CD4-positive, alpha-beta T cell treated with Interleukin-2 at 100 ng/mL for 4 hours (primary cell): Measurements from ENCODE around the gene MROH2A.

ENCODE experiments used
- DNase-seq: peaks from one replicate; pipeline ENCODE4 v3.0.0-alpha.2; 2020; ENCODE audit warnings: low spot score

MROH2A gene

DNA sequence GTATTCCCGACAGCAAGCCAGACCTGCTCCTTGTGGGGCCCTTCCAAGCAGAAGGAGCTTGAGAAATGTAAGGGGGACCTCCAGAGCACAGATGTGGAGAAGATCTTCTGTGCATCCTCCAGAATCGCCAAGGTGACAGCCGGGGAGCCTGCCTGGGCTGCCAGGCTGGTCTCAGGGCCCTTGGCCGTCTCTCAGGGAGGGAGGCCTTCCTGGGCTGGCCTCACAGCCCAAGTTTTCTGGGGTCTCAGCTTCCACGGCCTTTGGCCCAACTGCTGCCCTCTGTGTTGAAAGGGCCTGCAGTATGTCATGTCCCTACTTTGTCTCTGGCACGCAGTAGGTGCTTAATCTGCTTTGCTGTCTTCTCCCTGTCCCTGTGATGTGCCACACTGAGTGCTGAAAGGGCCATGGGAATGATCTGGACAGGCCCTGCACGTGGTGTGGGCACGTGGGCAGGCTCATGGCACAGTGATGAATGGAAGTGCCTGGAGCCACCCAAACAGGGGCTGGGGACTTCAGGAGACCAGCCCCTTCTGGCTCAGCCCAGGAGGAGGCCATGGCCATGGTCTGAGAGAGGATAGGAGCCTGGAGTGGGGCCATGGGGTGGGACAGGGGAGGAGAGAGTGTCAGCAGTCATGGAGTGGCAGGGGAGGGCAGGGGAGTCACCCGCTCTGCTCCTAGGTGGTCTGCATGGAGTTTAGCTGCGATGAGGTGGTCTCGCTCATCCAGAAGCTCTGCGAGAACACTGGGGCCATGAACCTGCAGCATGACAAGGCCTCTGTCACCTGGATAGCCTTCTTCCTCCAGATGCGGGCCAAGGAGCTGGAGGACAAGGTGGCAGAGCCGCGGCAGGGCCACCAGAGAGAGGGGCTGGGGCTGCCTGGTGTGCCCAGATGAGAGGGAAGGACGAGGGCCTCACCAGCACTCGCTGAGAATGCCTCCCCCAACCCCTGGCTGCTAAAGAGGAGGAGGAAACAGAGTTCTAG is 40.8 kb downstream of the MROH2A start:
- DNase-seq = no peak

DNA sequence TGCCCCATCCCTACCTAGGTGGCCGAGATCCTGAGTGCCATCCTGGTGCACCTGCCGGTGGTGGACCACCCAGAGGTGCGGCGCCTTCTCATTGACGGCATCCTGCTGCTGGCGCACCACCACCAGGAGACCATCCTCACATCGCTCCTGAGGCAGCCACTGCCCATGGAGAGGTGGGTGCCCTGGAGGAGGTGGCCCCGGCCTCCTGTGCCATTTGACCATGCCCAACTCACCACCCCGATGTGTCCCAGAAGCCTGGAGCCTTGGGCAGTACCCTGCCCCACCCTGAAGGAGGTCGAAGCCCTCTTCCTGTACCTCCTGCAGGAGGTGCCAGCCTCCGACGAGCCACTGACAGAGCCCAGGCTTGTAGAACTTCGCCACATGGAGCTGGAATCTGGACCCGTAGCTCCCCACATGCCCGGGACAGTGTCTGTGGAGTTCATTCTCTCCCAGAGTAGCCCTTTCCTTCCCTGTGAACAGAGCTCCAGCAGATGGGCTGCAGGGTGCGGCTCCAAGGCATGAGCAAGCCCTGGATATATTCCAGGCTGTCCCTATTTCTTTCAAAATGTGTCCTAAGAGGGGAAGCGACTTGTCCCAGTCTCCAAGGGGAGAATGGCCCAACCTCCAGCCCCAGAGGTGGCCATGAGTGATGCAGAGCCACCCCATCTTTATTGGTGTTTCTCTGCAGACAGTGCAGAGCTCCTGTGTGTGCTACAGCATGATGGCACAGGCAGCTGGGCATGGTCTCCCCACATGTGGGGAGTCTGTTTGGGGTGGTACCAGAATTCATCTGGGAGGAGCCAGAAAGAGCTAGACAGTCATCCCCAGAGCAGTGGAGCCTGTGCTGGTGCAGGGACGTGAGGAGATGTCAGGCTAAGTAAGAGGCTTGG is 42.0 kb downstream of the MROH2A start:
- DNase-seq = no peak

DNA sequence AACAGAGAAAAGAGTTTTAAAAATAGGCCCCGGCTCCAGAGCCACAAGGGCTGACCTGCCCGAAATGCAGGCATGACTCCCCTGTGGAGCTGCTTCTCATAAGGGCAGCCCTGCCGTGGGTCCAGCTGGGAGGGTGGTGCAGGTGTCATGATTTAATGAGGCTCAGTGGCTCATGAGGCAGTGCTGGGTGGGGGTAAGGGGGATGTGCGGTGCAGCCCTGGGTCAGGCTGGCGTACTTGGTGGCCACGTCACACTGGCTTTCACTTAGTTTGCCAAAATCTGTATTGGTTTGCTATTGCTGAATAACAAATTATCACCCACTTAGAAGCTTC is 42.6 kb downstream of the MROH2A start:
- no peak for DNase-seq

DNA sequence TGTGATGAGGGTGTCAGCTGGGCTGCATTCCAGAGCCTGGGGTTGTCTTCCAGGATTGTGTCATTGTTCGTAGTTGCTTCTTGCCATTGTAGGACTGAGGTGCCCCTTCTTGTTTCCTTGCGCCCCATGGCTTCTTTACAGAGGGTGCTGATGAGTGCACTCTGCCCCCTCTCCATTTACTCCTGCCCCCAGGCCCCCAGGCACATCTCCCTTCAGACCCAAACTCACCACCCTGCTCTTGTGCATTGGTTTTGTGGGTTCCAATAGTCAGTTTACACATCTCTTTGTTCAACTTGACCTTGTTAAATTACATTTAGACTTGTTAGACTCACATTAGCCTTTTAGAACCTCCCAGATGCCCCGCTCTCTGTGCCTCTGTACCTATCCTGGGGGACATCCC is 43.1 kb downstream of the MROH2A start:
- no peak for DNase-seq

DNA sequence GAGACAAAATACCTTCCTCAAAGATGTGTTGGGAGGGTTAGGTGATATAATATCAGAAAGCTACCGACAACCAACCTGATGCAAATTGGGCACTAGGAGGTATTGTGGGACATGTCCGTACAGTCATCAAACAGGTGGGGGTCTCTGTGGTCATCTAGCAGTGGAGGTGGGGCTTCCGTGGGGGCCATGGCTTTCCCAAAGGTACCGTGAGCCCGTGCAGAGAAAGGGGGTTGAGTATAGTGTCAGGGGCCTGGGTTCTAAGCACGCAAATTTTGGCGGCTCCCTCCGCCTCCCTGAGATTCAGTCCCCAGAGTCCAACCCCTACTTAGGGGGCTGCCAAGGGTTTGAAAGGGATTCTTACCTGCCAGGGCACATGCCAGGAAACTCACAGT is 43.6 kb downstream of the MROH2A start:
- no peak for DNase-seq

DNA sequence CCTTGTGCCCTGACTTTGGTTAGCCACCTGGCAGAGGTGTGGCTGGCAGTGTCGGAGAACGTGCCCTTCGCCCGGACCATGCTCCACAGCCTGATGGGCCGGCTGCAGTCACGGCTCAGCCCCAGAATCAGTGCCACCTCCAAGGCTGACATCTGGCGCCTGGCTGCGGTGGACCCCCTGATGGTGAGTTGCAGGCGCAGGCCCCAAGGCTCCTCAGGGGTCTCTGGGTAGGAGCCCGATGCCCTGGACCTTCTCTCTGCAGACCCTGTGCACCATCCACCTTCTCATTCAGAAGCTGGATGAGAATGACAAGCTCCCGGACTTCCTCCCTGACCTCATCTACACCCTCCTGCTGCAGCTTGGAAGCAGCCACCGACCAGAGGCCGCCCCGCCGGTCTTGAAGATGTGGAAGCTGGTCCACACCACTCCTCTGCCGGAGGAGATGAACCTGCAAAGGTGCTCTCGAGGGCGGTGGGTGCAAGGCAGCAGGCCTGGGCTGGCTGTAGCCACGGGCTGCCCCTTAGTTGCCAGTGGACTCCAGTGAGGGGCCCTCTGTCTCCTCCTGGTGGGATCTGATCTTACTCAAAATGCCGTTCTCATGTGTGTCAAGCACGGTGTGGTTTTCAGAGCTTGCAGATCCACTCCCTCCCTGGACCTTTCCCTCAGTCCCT is 44.1 kb downstream of the MROH2A start:
- no peak for DNase-seq

DNA sequence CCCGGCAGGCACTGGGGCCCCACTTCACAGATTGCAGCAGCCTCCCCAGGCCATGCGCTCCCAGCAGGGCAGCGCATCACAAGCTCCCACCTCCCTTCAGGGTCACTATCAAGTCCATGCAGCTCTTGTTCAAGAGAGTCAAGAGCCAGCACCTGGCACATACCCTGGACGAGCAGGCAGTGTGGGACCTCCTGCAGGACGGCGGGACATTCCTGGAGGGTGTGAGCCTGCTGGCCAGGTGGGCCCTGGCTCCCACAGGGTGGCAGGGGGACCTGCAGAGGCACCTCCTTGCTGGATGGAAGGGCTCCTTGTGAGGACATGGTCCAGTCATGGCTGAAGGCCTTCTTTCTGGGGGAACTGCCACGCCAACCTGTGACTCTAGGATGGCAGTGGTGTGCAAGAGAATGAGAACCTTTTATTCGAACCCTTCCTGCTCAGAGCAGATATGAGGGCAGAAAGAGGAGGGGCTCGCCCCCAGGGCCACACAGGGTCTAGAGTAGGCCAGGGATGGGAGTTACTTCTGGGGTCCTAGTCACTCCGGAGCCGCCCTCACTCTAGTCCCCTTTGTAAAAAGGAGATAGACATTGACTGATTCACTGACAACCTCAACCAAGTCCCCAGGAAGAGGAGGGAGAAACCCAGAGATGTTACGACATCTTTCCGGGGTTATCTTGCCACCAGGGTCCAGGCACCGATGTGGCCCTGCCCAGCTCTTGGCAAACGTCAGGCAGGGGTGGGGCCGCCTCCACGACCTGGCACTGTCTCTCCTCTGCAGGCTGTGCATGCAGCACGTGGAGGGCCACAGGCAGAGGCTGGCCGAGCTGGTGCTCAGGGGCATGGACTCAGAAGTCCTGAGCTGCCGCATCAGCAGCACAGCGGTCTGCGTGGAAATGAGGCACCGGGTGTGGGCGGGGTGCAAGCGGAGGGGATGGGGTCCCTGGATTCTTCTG is 44.9 kb downstream of the MROH2A start:
- no peak for DNase-seq

DNA sequence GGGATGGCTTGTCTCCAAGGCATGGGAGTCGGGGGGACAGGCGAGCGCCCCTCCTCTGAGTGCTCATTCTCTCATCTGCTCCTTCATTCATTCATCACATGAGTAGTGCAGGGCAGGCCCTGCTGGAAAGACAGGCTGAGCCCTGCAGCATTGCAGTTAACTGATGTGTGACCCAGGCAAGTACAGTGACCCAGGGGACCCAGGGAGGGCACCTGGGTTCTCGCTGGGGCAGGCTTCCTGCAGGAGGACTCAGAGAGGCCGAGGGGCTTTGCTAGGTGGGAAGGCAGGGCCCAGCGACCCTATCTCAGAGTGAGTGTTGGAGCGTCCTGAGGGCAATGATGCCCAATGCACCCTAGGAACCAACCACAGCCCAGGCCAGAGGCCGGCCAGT is 45.6 kb downstream of the MROH2A start:
- DNase-seq = no peak

DNA sequence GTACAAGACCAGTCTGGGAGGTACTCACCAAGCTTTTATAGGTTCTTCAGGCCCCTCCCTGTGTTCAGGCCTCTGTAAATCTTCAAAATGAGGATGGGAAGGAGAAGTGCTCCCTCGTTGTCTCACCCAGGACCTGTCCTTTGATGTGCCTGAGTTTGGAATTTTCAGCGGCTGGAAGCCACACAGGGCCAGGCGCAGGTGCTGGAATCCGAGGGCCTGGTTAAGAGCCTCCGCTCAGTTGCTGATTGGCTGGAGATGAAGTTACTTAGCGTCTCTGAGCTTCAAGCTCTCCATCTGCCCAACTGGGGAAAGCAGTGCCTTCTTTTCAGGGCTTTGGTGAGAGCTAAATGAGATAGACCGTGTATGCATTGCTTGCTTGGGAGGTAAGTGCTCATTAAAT is 46.2 kb downstream of the MROH2A start:
- no peak for DNase-seq

DNA sequence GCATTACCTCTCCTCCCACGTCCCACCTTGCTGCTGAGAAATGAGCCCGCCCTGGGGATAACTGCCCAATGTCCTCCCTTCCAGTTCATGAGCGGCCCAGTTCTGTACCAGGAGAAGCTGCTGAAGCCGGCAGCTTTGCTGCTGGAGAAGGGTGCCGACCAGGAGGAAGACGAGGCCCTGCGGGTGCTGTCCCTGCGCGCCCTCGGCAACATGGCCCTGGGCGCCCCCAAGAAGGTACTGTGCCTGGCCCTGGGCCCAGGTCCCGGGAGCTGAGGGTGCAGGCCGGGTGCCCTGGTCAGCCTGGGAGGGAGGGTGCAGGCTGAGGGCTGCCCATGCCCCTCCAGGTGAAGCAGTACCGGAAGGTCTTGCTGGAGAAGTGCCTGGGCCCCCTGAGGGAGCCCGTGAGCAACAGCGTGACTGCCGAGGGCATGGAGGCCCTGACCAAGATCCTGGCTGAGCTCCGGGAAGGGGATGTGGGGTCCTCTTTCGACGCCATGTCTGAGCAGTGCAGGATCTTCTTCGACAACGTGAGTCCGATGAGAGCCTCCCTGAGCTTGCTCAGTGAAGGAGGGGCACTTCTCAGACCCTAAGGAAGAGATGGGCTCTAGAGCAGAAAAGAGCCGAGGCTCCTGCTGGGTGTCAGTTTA is 50.5 kb downstream of the MROH2A start:
- DNase-seq = no peak

DNA sequence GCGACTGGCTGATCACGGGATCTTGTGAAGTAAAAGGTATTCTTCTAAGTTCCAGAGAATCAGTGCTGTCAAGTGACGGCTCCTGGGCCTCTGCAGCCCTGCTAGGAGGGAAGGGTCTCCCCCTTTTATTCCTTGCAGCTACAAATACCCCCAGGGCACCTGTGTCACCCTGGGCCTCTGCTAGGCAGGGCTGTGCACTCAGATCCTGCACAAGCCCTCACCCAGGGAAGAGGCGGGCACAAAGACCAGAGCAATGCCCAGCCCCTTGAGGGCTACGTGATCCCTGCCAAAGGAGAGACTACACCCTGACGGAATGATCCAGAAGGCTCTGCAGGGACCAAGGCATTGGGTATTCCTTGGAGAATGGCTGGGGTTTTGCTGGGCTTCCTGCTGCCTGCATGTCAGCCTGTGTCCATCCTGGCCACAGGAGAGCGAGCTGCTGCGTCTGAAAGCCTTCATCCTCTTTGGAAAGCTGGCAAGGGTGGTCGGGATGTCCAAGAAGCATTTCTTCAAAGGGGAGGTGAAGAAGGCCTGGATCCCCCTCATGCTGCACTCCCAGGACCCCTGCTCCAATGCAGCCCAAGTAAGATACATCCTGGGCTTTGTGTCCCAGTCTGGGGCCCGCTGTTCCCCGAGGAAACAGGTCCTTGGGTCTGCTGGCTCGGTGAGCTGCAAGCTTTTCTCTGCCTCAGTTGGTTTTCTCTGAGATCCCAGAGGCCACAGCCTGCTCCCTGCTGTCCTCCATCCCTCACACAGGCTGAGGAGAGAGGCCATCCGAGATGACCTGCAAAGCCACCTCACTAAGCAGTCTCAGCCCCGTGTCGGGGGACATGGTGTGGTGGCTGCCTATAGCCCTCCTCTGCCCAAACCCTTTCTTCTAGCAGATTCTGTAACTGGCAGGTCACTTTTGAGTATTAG is 51.3 kb downstream of the MROH2A start:
- DNase-seq = no peak

DNA sequence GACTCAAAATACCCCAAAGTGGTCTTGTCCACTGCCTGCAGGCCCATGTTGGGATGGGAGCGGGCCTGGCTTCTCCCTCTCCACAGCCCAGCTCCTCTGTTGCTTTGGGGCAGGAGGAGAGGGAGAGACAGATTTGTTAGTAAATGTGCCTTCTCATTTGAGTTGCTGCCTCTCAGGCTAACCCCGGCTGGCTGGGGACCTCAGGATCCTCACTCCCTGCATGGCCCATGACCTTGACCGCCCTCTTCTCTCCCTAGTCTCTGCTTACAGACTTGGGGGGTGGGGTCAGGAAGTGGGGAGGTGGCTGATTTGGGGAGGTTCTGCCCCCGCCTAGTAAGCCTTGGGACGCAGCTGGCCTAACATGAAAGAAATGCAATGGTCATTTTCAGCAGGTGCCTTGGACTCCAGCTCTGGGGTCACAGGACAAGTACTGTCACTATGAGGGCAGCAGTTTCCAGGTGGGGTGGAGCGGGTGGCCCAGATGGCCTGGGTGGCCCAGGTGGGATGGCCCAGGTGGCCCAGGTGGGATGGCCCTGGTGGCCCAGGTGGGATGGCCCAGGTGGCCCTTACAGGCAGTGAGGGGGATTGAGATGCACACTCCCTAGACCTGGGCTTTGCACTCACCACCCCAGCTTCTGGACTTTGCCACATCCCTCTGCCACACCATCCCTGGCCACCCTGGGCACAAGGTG is 52.1 kb downstream of the MROH2A start:
- no peak for DNase-seq

DNA sequence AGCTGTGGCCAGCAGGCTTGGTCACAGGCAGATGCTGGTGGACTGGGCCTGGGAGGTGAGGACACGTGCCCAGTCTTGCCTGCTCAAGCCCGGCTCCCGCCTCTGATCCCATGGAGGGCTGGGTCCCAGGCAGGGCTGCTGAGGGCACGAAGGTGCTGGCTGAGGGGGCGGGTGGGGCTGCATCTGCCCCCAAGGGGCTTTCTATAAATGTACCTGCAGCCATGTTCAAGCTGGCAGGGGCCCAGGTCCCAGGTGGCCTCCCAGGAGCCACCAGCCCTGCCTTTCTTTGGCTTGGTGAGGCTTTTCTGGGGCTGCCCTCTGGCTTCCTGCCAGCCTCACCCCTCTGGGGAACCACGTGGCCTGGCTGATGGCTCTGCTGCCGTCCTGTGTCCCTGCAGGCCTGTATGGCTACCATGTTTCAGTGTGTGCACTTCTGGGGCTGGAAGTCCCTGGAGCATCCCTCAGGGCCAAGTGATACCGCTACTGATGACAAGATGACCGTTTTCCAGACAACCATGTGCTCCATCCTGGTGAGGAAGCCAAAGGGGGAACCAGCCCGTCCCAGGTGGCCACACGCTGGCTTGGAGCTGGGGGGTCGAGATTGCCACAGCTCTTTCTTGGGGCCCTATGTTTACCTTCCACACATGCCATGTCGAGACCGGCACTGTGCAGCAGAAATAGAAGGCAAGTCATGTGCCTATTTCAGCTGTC is 53.0 kb downstream of the MROH2A start:
- no peak for DNase-seq

DNA sequence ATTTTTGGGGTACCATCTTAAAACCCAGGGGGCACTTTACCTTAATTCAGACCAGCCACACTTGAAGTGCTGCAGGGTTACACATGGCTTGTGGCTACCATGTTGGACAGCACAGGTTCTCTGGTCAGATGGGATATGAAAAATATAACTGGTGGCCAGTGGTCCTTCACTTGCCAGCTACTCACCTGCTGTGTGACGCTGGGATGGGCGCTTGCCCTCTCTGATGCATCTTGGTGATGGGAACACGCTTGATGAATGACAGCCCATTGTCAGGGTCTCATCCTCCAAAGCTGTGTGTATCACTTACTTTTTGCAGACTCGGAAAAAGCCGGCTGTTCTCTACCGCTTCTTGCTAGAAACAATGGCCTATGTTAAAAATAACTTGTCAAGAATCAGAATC is 53.7 kb downstream of the MROH2A start:
- DNase-seq = no peak

DNA sequence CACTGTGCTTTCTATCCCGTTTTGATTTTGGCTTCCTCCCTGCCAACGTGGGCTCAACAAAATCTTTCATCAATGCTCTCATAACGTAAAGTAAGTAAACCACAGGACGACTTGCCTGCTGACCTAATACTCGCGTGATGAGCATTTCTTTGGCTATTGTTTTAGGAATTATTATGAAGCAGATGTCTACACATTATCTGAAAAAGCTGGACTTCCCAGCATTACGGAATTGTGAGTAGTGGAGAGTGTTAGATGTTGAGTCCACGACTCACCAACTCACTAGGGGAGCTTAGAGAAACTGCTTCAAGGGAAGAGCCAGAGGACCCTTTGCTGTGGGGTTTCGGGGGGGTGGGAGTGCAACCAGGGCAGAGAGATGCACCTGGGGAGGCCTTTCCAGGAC is 54.3 kb downstream of the MROH2A start:
- DNase-seq = no peak

DNA sequence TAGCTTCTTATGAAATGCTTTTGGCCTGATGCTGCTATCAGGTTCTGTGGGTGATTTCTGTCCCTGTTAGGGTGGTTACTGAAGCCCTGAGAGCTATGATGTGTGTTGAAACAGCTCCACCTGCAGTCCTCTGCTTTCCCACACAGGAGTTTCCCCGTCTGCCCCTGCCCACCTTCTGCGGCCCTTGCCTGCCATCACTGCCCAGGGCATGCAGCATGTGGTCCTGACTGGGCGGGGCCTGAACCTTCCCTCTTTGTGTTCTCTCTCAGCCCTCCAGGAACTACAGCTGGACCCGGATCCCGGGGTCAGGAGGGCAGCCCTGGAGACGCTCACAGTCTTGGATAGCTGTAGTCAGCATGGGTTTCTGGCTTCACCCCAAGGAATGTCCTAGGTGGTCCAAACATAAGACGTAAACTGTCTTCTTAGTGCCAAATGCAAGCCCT is 54.8 kb downstream of the MROH2A start:
- DNase-seq = no peak

DNA sequence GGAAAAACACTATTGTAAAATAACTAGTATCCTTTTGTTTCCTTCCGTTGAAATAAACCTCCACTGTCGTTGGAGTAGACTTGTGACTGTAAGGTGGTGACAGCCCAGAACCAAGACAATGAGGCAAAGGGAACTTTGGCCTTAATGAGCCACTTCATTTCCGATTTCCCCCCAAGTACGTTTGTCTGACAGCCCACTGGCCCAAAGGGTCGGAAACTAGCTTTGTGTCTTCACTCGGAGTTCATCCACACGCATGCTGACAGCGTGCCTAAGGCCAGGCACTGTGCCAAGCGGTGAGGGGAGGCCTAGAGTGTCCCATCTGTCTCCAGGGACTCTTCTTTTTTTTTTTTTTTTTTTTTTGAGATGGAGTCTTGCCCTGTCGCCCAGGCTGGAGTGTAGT is 55.2 kb downstream of the MROH2A start:
- DNase-seq = no peak
